Thoracic aorta (tissue), 2 donors: ENCODE measurements around the gene RSPH1. TPM values are rescaled to one million over a fixed set of nuclear protein-coding genes. Genes with fewer than 3 reads are reported as not detected.

Experiments used
- ATAC-seq: fragments of 150-250 bp; one replicate; pipeline ENCODE4 v1.8.0; 2017; ENCODE audit warnings: low read depth; ENCODE audit not compliant: insufficient number of reproducible peaks, low FRiP score
- DNase-seq: peaks from one replicate; pipeline ENCODE4 v3.0.0-alpha.2; 2020; ENCODE audit warnings: low spot score
- H3K27ac ChIP-seq, 2 donors: fragments of 200-600 bp; sonication (generic); 1 replicate in 1 of 2; 2 replicates in 1 of 2; pipeline ENCODE4 v1.5.1; 2016; ENCODE audit warnings: mild to moderate bottlenecking in 2 of 2, moderate library complexity in 2 of 2
- H3K27me3 ChIP-seq: fragments of 200-600 bp; sonication (generic); replicated peaks from 2 replicates; pipeline ENCODE4 v1.6.0; 2016; ENCODE audit warnings: mild to moderate bottlenecking; ENCODE audit not compliant: insufficient read depth
- H3K36me3 ChIP-seq: fragments of 200-600 bp; sonication (generic); one replicate; pipeline ENCODE4 v1.5.1; 2016
- H3K4me1 ChIP-seq, 2 donors: fragments of 200-600 bp; sonication (generic); 1 replicate in 1 of 2; 2 replicates in 1 of 2; pipeline versions ENCODE4 v1.5.1 to v1.6.0; 2016; ENCODE audit warnings: low read depth in 2 of 2, mild to moderate bottlenecking in 1 of 2; ENCODE audit not compliant: control insufficient read depth in 1 of 2
- H3K4me3 ChIP-seq: fragments of 200-600 bp; sonication (generic); 2 replicates; pipeline ENCODE4 v1.5.1; 2016; ENCODE audit warnings: mild to moderate bottlenecking
- H3K9me3 ChIP-seq: fragments of 200-600 bp; sonication (generic); 2 replicates; pipeline ENCODE4 v1.5.1; 2016
- CTCF ChIP-seq: fragments of 200-600 bp; sonication (generic); IDR thresholded peaks from one replicate; pipeline ENCODE4 v1.5.1; 2019; ENCODE audit warnings: antibody characterized with exemption
- total RNA-seq, 2 donors: library from RNA; depleted of rRNA; stranded (reverse); fragments of >200 nt; gene quantifications; one replicate each; pipeline versions ENCODE4 v1.1.0 to v1.2.3, GENCODE V29; 2016

The RSPH1 gene
- total RNA-seq, 2 donors from 2014 or later = 0.27 TPM; not detected in 1

- H3K9me3 ChIP-seq = no peaks in the 10 kb centered on the region
- H3K4me3 ChIP-seq = no peak overlapping the region
Measured at GRCh38 chr21:42481169-42481568, 14.9 kb downstream of the RSPH1 start.

GRCh38 chr21:42480736-42481135, 15.3 kb downstream of the RSPH1 start:
- Histone ChIP-seq H3K4me1 (no peaks in the 10 kb centered on the region), H3K9me3 (no peaks in the 10 kb centered on the region), H3K27ac (no peak overlapping the region), H3K4me3 (no peak overlapping the region), H3K27me3 (no peaks in the 10 kb centered on the region), H3K36me3 (no peaks in the 10 kb centered on the region)
- ATAC-seq (no peak), DNase-seq (no peak)
- TF ChIP-seq CTCF = no peak

More at GRCh38 chr21:42481169-42481568, 14.9 kb downstream of the RSPH1 start:
- no peaks in the 10 kb centered on the region for H3K4me1 ChIP-seq
- no peak overlapping the region for H3K27ac ChIP-seq
- DNase-seq = no peak
- no peak for ATAC-seq
- no peaks in the 10 kb centered on the region for H3K36me3 ChIP-seq
- TF ChIP-seq CTCF = no peak
- H3K27me3 ChIP-seq = no peaks in the 10 kb centered on the region

- TF ChIP-seq CTCF = no peak
- H3K27ac ChIP-seq = no peak overlapping the region
- no peak for ATAC-seq
Measured at GRCh38 chr21:42479582-42479981, 16.4 kb downstream of the RSPH1 start.

GRCh38 chr21:42478504-42478903, 17.5 kb downstream of the RSPH1 start:
- Histone ChIP-seq H3K4me3 (no peak overlapping the region), H3K27ac (no peak overlapping the region), H3K4me1 (no peaks in the 10 kb centered on the region), H3K27me3 (no peaks in the 10 kb centered on the region), H3K9me3 (no peaks in the 10 kb centered on the region), H3K36me3 (no peaks in the 10 kb centered on the region)
- DNase-seq = no peak
- TF ChIP-seq CTCF = no peak
- no peak for ATAC-seq

More at GRCh38 chr21:42479582-42479981, 16.4 kb downstream of the RSPH1 start:
- Histone ChIP-seq H3K9me3 (no peaks in the 10 kb centered on the region), H3K27me3 (no peaks in the 10 kb centered on the region), H3K4me1 (no peaks in the 10 kb centered on the region), H3K4me3 (no peak overlapping the region), H3K36me3 (no peaks in the 10 kb centered on the region)
- no peak for DNase-seq

GRCh38 chr21:42476388-42477331, 19.4 kb downstream of the RSPH1 start:
- H3K27ac ChIP-seq = no peak overlapping the region
- no peak overlapping the region for H3K4me3 ChIP-seq
- no peaks in the 10 kb centered on the region for H3K9me3 ChIP-seq
- DNase-seq (no peak), ATAC-seq (no peak)
- no peak for TF ChIP-seq CTCF
- H3K36me3 ChIP-seq = no peaks in the 10 kb centered on the region
- no peaks in the 10 kb centered on the region for H3K4me1 ChIP-seq
- H3K27me3 ChIP-seq = no peaks in the 10 kb centered on the region
